MM.1S (cell line): ENCODE data around the gene FBF1.

Experiments used
- DNase-seq: peaks from one replicate; pipeline ENCODE4 v3.0.0-alpha.2; 2015
- H2AFZ ChIP-seq: fragments of 300-600 bp; sonication (generic); 2 replicates; pipeline ENCODE4 v1.6.0; 2016; ENCODE audit warnings: antibody characterized with exemption, low read length
- H3F3A ChIP-seq: fragments of 300-600 bp; sonication (generic); 2 replicates; pipeline ENCODE4 v1.6.1; 2016; ENCODE audit warnings: mild to moderate bottlenecking, antibody characterized with exemption, low read length, moderate library complexity, mixed read lengths; ENCODE audit not compliant: insufficient read depth
- H3K27ac ChIP-seq: fragments of 300-600 bp; sonication (generic); 2 replicates; pipeline ENCODE4 v1.5.1; 2016; ENCODE audit warnings: mild to moderate bottlenecking, low read length
- H3K27me3 ChIP-seq: fragments of 300-600 bp; sonication (generic); replicated peaks from 2 replicates; pipeline ENCODE4 v1.6.0; 2016; ENCODE audit warnings: low read length; ENCODE audit not compliant: insufficient read depth
- H3K36me3 ChIP-seq: fragments of 300-600 bp; sonication (generic); replicated peaks from 2 replicates; pipeline ENCODE4 v1.6.1; 2016; ENCODE audit warnings: mild to moderate bottlenecking, low read length, mixed read lengths; ENCODE audit not compliant: insufficient read depth
- H3K4me1 ChIP-seq: fragments of 300-600 bp; sonication (generic); 2 replicates; pipeline ENCODE4 v1.6.1; 2016; ENCODE audit warnings: low read length, mixed read lengths
- H3K4me2 ChIP-seq: fragments of 300-600 bp; sonication (generic); 2 replicates; pipeline ENCODE4 v1.6.0; 2016; ENCODE audit warnings: low read depth, low read length
- H3K4me3 ChIP-seq: fragments of 300-600 bp; sonication (generic); 2 replicates; pipeline ENCODE4 v1.5.1; 2016; ENCODE audit warnings: low read length, mixed read lengths
- H3K79me2 ChIP-seq: fragments of 300-600 bp; sonication (generic); 2 replicates; pipeline ENCODE4 v1.6.1; 2016; ENCODE audit warnings: mixed run types, low read length, mixed read lengths
- H3K9ac ChIP-seq: fragments of 300-600 bp; sonication (generic); 2 replicates; pipeline ENCODE4 v1.6.1; 2016; ENCODE audit warnings: low read length, mixed read lengths
- H3K9me2 ChIP-seq: fragments of 300-600 bp; sonication (generic); replicated peaks from 2 replicates; pipeline ENCODE4 v1.6.1; 2016; ENCODE audit warnings: mild to moderate bottlenecking, low read length, mixed read lengths; ENCODE audit not compliant: insufficient read depth
- H3K9me3 ChIP-seq: fragments of 300-600 bp; sonication (generic); replicated peaks from 2 replicates; pipeline ENCODE4 v1.6.1; 2016; ENCODE audit warnings: mild to moderate bottlenecking, low read length, mixed read lengths; ENCODE audit not compliant: insufficient read depth
- H4K20me1 ChIP-seq: fragments of 300-600 bp; sonication (generic); 2 replicates; pipeline ENCODE4 v1.6.1; 2016; ENCODE audit warnings: mild to moderate bottlenecking, low read length, moderate library complexity, mixed read lengths; ENCODE audit not compliant: insufficient read depth
- EZH2 ChIP-seq: fragments of 300-600 bp; sonication (generic); optimal IDR thresholded peaks from 2 replicates; pipeline ENCODE3; 2017; ENCODE audit warnings: low read depth, mild to moderate bottlenecking, antibody characterized with exemption, low read length, mixed read lengths
- EZH2phosphoT487 ChIP-seq: fragments of 300-600 bp; sonication (generic); IDR thresholded peaks from 2 replicates; pipeline ENCODE4 v1.6.1; 2018; ENCODE audit warnings: antibody characterized with exemption, low read length
- TF ChIP-seq, protein P1 (sequence below): fragments of 300-600 bp; sonication (generic); IDR thresholded peaks from 2 replicates; pipeline ENCODE4 v1.5.1; 2016; ENCODE audit warnings: antibody characterized with exemption, low read length, mixed read lengths

FBF1 gene

DNA sequence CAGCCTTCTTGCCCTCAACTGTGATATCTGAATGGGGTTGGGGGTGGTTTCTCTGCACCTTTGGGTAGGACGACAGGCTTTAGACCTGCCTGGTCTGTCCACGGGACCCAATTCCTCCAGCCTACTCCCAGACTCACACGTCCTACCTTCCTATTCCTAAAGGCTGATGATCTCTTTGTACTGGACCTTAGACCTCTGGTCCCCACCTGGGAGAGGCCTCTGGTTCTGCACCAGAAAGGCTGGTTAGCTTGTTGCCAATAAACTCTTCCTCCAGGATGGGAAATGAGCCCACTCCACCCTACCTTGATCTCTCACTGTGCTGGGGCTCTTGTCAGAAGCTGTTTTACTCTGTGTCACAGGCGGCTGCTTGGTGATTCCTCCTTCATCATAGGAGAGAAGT lies 14.4 kb downstream of the FBF1 start:
- TF ChIP-seq EZH2 (no peak), EZH2phosphoT487 (no peak)
- TF ChIP-seq, protein P1, sequence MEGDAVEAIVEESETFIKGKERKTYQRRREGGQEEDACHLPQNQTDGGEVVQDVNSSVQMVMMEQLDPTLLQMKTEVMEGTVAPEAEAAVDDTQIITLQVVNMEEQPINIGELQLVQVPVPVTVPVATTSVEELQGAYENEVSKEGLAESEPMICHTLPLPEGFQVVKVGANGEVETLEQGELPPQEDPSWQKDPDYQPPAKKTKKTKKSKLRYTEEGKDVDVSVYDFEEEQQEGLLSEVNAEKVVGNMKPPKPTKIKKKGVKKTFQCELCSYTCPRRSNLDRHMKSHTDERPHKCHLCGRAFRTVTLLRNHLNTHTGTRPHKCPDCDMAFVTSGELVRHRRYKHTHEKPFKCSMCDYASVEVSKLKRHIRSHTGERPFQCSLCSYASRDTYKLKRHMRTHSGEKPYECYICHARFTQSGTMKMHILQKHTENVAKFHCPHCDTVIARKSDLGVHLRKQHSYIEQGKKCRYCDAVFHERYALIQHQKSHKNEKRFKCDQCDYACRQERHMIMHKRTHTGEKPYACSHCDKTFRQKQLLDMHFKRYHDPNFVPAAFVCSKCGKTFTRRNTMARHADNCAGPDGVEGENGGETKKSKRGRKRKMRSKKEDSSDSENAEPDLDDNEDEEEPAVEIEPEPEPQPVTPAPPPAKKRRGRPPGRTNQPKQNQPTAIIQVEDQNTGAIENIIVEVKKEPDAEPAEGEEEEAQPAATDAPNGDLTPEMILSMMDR: no peak
- H3F3A ChIP-seq: no peaks in the 10 kb centered on the region
- H3K36me3 ChIP-seq: no peaks in the 10 kb centered on the region

GRCh38 chr17:75925912-75926311 lies 14.9 kb downstream of the FBF1 start:
- H3K9ac ChIP-seq: no peak overlapping the region

More for the DNA sequence above, 14.4 kb downstream of the FBF1 start:
- no peaks in the 10 kb centered on the region for H3K9me2 ChIP-seq
- no peak for DNase-seq
- no peak overlapping the region for H3K9ac ChIP-seq
- H4K20me1 ChIP-seq: no peaks in the 10 kb centered on the region
- no peaks in the 10 kb centered on the region for H3K79me2 ChIP-seq
- no peak overlapping the region for H3K4me3 ChIP-seq
- H3K4me2 ChIP-seq: no peak overlapping the region
- no peaks in the 10 kb centered on the region for H3K27me3 ChIP-seq
- H3K27ac ChIP-seq: no peak overlapping the region
- no peaks in the 10 kb centered on the region for H3K4me1 ChIP-seq
- no peak overlapping the region for H2AFZ ChIP-seq
- no peaks in the 10 kb centered on the region for H3K9me3 ChIP-seq

DNA sequence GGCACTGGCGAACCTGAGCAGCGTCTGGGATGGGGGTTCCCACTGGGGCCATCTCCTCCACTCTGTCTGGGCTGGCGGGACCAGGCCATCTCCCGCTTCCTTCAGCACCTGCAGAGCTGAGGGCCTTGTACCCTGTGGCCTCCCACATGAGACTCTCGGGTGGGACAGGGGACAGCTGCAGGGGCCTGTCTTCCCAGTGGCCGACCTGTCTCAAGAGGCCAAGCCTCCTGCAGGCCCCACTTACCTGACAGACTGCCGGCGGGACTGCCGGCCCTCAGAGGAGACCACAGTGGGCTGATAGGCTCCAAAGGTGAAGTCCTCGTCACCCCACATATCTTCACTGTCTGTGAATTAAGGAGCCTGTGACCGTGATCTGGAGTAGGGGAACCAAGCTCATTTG lies 15.7 kb downstream of the FBF1 start:
- Histone ChIP-seq H3K79me2 (no peaks in the 10 kb centered on the region), H3K27ac (no peak overlapping the region), H3K4me1 (no peaks in the 10 kb centered on the region), H4K20me1 (no peaks in the 10 kb centered on the region), H3K9ac (no peak overlapping the region), H3F3A (no peaks in the 10 kb centered on the region), H3K9me3 (no peaks in the 10 kb centered on the region), H2AFZ (no peak overlapping the region), H3K4me3 (no peak overlapping the region), H3K4me2 (no peak overlapping the region), H3K27me3 (no peaks in the 10 kb centered on the region), H3K36me3 (no peaks in the 10 kb centered on the region), H3K9me2 (no peaks in the 10 kb centered on the region)
- TF ChIP-seq EZH2phosphoT487 (no peak), EZH2 (no peak)
- TF ChIP-seq, protein P1: no peak
- no peak for DNase-seq

More at GRCh38 chr17:75925912-75926311, 14.9 kb downstream of the FBF1 start:
- no peak overlapping the region for H2AFZ ChIP-seq
- TF ChIP-seq EZH2 (no peak), EZH2phosphoT487 (no peak)
- TF ChIP-seq, protein P1: no peak
- H3K27me3 ChIP-seq: no peaks in the 10 kb centered on the region
- no peaks in the 10 kb centered on the region for H3K4me1 ChIP-seq
- H3K79me2 ChIP-seq: no peaks in the 10 kb centered on the region
- no peaks in the 10 kb centered on the region for H3K36me3 ChIP-seq
- H3K27ac ChIP-seq: no peak overlapping the region
- H3F3A ChIP-seq: no peaks in the 10 kb centered on the region
- no peaks in the 10 kb centered on the region for H3K9me2 ChIP-seq
- DNase-seq: no peak
- H3K4me3 ChIP-seq: no peak overlapping the region
- H3K4me2 ChIP-seq: no peak overlapping the region
- H4K20me1 ChIP-seq: no peaks in the 10 kb centered on the region
- H3K9me3 ChIP-seq: no peaks in the 10 kb centered on the region
